Smooth muscle cell (in vitro differentiated cells): ENCODE results near the gene GLIPR1L2. TPM values are rescaled to one million over a fixed set of nuclear protein-coding genes. Genes with fewer than 3 reads are reported as not detected.
A peak's percentile ranks its signal among the peaks of the same experiment; 100 is the strongest.

Experiments used
- DNase-seq: peaks from one replicate; lab custom pipeline; 2025; ENCODE audit not compliant: unreplicated experiment; lab: John Stamatoyannopoulos, UW
- H2AFZ ChIP-seq: fragments of 200-600 bp; sonication (generic); 2 replicates; pipeline ENCODE4 v1.6.0; 2016; ENCODE audit warnings: antibody characterized with exemption, low read depth, mild to moderate bottlenecking
- H3F3A ChIP-seq: fragments of 200-600 bp; sonication (generic); 2 replicates; pipeline ENCODE4 v1.6.0; 2017; ENCODE audit warnings: antibody characterized with exemption, low read depth
- H3K27ac ChIP-seq: fragments of 200-600 bp; sonication (generic); 2 replicates; pipeline ENCODE4 v1.5.1; 2016; ENCODE audit warnings: low read depth, mild to moderate bottlenecking
- H3K27me3 ChIP-seq: fragments of 200-600 bp; sonication (generic); 2 replicates; pipeline ENCODE4 v1.6.1; 2016; ENCODE audit warnings: low read depth, mild to moderate bottlenecking
- H3K36me3 ChIP-seq: fragments of 200-600 bp; sonication (generic); 2 replicates; pipeline ENCODE4 v1.5.1; 2016; ENCODE audit warnings: low read depth
- H3K4me1 ChIP-seq: fragments of 200-600 bp; sonication (generic); 2 replicates; pipeline ENCODE4 v1.5.1; 2016; ENCODE audit warnings: low read depth
- H3K4me2 ChIP-seq: fragments of 200-600 bp; sonication (generic); 2 replicates; pipeline ENCODE4 v1.6.0; 2016; ENCODE audit warnings: mild to moderate bottlenecking
- H3K4me3 ChIP-seq: fragments of 200-600 bp; sonication (generic); 2 replicates; pipeline ENCODE4 v1.5.1; 2016; ENCODE audit warnings: mild to moderate bottlenecking
- H3K79me2 ChIP-seq: fragments of 200-600 bp; sonication (generic); 2 replicates; pipeline ENCODE4 v1.6.0; 2016; ENCODE audit warnings: low read depth, mild to moderate bottlenecking
- H3K9ac ChIP-seq: fragments of 200-600 bp; sonication (generic); 2 replicates; pipeline ENCODE4 v1.6.0; 2016; ENCODE audit warnings: low read depth
- H3K9me3 ChIP-seq: fragments of 200-600 bp; sonication (generic); replicated peaks from 2 replicates; pipeline ENCODE4 v1.5.1; 2016; ENCODE audit warnings: low read depth
- H4K20me1 ChIP-seq: fragments of 200-600 bp; sonication (generic); 2 replicates; pipeline ENCODE4 v1.6.0; 2016; ENCODE audit warnings: low read depth
- whole genome bisulfite sequencing: methylation state at CpG from one replicate; pipeline ENCODE4 v1.1.7; 2016; ENCODE audit warnings: low lambda C conversion rate; 5-methylcytosine and 5-hydroxymethylcytosine counted together
- polyA plus RNA-seq: library from polyadenylated mRNA; unstranded; fragments of >200 nt; fragmentation: Nextera tagmentation; extraction: Ambion mirVana; gene quantifications from 2 replicates; pipeline ENCODE4 v1.2.1, GENCODE V29; 2016
- total RNA-seq: library from RNA; depleted of rRNA; stranded (reverse); fragments of >200 nt; gene quantifications from 2 replicates; pipeline ENCODE4 v1.2.3, GENCODE V29; 2014
- TF ChIP-seq, protein P1 (sequence below): fragments of 200-600 bp; sonication (generic); IDR thresholded peaks from 2 replicates; pipeline ENCODE4 v1.5.1; 2017; ENCODE audit warnings: borderline replicate concordance, mild to moderate bottlenecking, antibody characterized with exemption; ENCODE audit not compliant: insufficient read depth, poor library complexity, severe bottlenecking

Gene GLIPR1L2
- total and polyA plus RNA-seq, 2 experiments from 2014 or later = 2.5 TPM; not detected in 1

DNA sequence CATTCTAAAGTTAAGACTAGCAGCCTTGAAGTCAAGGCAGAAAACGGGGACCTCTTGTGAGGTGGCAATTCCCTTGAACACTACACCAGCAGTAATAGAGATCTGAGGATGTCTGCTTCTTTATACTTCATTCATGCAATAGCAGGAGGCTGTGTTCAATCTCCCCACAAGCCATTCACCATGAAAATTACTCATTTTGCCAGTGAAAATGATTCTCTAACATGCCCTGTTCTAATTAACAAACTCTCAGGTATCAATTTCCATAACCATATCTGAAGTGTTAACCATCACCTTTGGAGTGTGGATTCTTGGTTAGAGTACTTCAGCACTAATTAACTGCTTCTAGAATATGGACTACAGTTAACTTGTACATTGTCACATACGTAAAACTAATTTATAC lies 86.2 kb downstream of the GLIPR1L2 start:
- Histone ChIP-seq H3K4me1 (no peaks in the 10 kb centered on the region), H3K27ac (no peak overlapping the region), H3K9me3 (no peaks in the 10 kb centered on the region), H3K79me2 (peaks cover 10% of the 10 kb centered on the region), H3K4me2 (no peak overlapping the region), H4K20me1 (no peaks in the 10 kb centered on the region), H3K4me3 (no peak overlapping the region), H3K36me3 (no peaks in the 10 kb centered on the region), H3K9ac (no peak overlapping the region), H3K27me3 (no peaks in the 10 kb centered on the region), H2AFZ (no peak overlapping the region), H3F3A (peaks cover 21% of the 10 kb centered on the region)
- 81% methylated on average over 2 of the region's 2 CpGs for WGBS
- TF ChIP-seq, protein P1, sequence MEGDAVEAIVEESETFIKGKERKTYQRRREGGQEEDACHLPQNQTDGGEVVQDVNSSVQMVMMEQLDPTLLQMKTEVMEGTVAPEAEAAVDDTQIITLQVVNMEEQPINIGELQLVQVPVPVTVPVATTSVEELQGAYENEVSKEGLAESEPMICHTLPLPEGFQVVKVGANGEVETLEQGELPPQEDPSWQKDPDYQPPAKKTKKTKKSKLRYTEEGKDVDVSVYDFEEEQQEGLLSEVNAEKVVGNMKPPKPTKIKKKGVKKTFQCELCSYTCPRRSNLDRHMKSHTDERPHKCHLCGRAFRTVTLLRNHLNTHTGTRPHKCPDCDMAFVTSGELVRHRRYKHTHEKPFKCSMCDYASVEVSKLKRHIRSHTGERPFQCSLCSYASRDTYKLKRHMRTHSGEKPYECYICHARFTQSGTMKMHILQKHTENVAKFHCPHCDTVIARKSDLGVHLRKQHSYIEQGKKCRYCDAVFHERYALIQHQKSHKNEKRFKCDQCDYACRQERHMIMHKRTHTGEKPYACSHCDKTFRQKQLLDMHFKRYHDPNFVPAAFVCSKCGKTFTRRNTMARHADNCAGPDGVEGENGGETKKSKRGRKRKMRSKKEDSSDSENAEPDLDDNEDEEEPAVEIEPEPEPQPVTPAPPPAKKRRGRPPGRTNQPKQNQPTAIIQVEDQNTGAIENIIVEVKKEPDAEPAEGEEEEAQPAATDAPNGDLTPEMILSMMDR = no peak
- no peak for DNase-seq

DNA sequence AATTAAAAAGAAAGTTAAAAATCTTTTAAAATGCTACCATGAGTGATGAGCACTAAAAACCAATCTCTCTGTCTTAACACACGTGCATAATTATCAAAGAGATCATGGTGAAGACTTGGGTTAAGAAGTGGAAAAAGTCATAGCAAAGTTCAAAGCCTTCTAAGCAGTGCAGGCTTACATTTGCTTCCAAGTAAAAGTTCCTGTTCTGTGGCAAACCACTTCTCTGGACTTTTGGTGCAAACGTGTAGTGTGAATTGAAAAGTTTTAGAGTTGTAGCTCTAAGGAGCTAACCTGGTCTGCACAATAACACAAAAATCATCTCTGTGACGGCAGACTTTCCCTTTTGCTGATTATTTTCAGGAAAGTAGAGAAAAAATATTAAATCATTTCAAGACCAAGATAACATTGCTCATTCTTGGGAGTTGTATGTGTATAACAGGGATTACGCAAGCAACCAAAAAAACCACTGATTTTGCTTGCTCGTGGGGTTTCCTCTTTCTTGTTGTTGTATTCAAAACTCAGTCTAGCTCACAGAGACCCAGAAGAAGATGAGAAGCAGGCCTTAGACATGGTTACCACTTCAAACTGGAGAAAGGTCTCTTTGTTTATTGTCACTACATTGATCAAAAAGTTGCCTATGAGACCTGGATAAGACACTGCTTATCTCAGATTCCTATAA lies 87.4 kb downstream of the GLIPR1L2 start:
- Histone ChIP-seq H3K4me1 (peaks cover 6% of the 10 kb centered on the region), H3K9ac (no peak overlapping the region), H3K79me2 (peaks cover 21% of the 10 kb centered on the region), H3K4me2 (peak overlapping the region; percentile 73), H3K9me3 (no peaks in the 10 kb centered on the region), H3K4me3 (no peak overlapping the region), H2AFZ (peak overlapping the region; percentile 63), H3K27me3 (no peaks in the 10 kb centered on the region), H3K36me3 (no peaks in the 10 kb centered on the region), H4K20me1 (no peaks in the 10 kb centered on the region), H3K27ac (peak overlapping the region; percentile 92), H3F3A (peaks cover 21% of the 10 kb centered on the region)
- 27% methylated on average over 5 of the region's 5 CpGs for WGBS
- TF ChIP-seq, protein P1 = no peak
- no peak for DNase-seq

DNA sequence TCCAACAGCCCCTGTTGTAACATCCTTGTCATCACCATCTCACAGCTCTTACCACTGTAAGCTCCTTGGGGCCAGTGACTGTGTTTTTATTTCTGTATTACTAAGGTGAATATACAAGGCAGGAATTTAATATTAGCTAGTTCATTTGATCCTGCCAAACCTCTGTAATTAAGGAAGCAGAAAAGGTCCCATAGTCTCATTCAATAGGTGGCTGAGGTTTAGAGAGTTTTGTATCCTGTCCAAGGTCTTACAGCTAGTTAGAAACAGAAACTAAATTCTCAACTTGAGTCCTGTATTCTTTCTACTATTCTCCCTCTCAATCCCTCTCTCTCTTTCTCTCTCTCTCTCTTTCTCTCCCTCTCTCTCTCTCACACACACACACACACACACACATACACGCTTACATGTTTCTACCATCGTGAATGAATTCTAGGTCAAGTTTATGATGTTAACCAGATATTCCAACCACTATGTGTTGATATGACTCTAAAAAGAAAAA lies 89.1 kb downstream of the GLIPR1L2 start:
- H3K36me3 ChIP-seq = no peaks in the 10 kb centered on the region
- DNase-seq = no peak
- peak overlapping the region; percentile 9 for H2AFZ ChIP-seq
- peak overlapping the region; percentile 50 for H3K4me3 ChIP-seq
- peak overlapping the region; percentile 92 for H3K27ac ChIP-seq
- WGBS = 23% methylated on average over 2 of the region's 2 CpGs
- peaks cover 22% of the 10 kb centered on the region for H3K4me1 ChIP-seq
- peak overlapping the region; percentile 88 for H3K4me2 ChIP-seq
- H3K9me3 ChIP-seq = no peaks in the 10 kb centered on the region
- peaks cover 26% of the 10 kb centered on the region for H3F3A ChIP-seq
- peaks cover 4% of the 10 kb centered on the region for H4K20me1 ChIP-seq
- H3K27me3 ChIP-seq = no peaks in the 10 kb centered on the region
- H3K79me2 ChIP-seq = peaks cover 39% of the 10 kb centered on the region
- TF ChIP-seq, protein P1 = no peak
- H3K9ac ChIP-seq = peak overlapping the region; percentile 86

DNA sequence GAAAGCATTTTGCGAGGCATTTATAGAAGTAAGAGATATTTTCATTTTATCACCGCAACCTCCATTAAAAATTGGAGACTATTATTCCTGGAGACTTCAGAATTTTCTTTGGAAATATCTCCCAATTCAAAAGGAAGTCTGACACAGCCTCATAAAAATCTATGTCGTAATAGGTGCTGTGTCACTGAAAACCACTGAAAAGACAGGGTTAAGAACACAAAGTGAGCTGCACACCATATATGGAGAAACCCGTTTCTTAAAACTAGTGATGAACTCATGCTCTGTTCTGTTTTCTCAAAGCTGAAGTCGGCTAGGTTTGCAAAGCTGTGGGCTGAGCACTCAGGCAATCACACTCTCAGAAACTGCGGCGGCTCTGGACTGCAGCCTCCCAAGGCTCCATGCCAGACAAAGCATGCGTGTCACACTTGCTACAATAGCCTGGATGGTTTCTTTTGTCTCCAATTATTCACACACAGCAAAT lies 89.6 kb downstream of the GLIPR1L2 start, which contains the start of gene GLIPR1:
TSS of gene GLIPR1 (plus strand) at position 287 of the 481 bp plus-strand sequence. CDS start at position 413, 126 bp downstream.
- H3K4me2 ChIP-seq = peak within 1 kb of the TSS; percentile 88
- H3F3A ChIP-seq = peaks cover 26% of the 10 kb centered on the region
- H3K79me2 ChIP-seq = peaks cover 42% of the 10 kb centered on the region
- peaks cover 6% of the 10 kb centered on the region for H4K20me1 ChIP-seq
- no peaks in the 10 kb centered on the region for H3K9me3 ChIP-seq
- H3K27me3 ChIP-seq = no peaks in the 10 kb centered on the region
- no peaks in the 10 kb centered on the region for H3K36me3 ChIP-seq
- WGBS = 20% methylated on average over 8 of the region's 8 CpGs
- peak within 1 kb of the TSS; percentile 86 for H3K9ac ChIP-seq
- TF ChIP-seq, protein P1 = no peak
- DNase-seq = peak; percentile 15
- peak within 1 kb of the TSS; percentile 92 for H3K27ac ChIP-seq
- H3K4me3 ChIP-seq = peak within 1 kb of the TSS; percentile 50
- H2AFZ ChIP-seq = peak within 1 kb of the TSS; percentile 9
- H3K4me1 ChIP-seq = peaks cover 24% of the 10 kb centered on the region
